Upper lobe of left lung (tissue), 4 donors: ENCODE measurements around the gene ZNF283.

ENCODE experiments used
- EP300 ChIP-seq, 4 donors: sonication (generic); formaldehyde crosslinking; IDR thresholded peaks; one replicate each; pipeline ENCODE4 v1.5.1; 2017; ENCODE audit warnings: antibody characterized with exemption in 4 of 4, control low read depth in 2 of 4
- POLR2A ChIP-seq, 4 donors: fragments of 450-650 bp; IDR thresholded peaks; one replicate each; pipeline ENCODE4 v1.5.1; 2016 to 2017; ENCODE audit warnings: antibody characterized with exemption in 4 of 4, mild to moderate bottlenecking in 2 of 4

DNA sequence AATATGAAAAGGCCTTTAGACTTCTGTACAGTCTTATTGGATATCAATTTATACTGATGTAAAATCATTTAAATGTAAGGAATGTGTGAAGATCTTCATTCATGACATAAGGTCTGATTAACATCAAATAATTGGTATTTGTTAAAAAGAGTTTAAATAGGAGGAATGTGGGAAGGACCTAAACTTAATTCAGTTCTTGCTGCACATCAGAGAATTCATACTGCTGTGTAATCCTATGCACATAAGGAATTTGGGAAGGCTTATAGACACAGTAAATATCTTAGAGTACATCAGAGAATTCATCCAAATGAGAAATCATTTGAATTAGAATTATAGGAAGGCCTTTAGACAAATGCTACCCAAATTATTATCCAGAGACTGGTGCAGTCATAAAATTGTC is 21.7 kb downstream of the ZNF283 start:
- TF ChIP-seq EP300 (IDR thresholded peaks at IDR 0.05) (no peak), POLR2A (IDR thresholded peaks at IDR 0.05) (no peak)
